CD4-positive, alpha-beta T cell treated with Interleukin-21 for 1 hour (primary cell): ENCODE results near the gene NFYC.
A peak's percentile ranks its signal among the peaks of the same experiment; 100 is the strongest.

Experiments
- DNase-seq: peaks from one replicate; pipeline ENCODE4 v3.0.0-alpha.2; 2020

The NFYC gene

DNA sequence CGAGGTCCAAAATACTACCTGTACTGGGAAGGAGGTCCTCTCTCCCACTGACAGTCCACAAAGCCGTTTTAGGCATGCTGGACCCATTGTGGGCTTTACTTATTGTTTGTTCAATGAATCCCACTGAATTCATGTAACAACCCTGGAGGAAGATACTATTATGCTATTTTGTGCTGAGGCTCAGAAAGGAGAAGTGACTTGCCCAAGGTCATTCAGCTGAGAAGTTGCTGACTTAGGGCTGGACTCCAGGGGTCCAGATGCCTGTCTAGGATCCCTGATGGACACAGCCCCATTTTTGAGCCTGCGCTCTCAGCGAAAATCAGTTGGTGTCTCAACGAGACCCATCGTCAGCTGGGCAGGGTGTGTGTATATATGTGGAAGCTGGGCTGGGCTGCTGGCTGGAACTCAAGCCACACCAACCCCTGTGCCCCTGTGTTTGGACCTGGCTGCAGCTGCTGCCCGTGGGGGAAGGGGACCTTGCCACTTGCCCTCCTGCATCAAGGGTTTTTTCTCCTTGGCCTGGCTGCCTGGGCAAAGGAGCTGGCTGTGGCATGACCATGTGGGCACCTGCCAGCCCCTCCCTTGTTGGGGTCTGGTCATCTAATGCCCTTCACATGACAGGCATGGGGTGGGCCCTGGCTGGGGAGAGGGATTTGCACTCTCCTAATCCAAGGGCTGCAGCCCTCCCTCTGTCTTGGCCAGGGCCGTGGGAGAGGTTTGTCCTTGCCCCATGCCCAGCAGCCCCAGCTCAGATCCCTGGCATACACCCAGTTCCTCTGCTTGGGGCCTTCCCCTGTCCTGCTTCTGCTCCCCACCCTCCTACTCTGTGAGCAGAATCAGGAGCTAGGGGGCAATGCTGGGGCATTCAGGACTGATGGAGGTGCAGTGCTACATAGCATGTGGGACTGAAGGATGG lies 107.1 kb downstream of the NFYC start:
- no peak for DNase-seq

- DNase-seq = no peak
These were observed 107.9 kb downstream of the NFYC start for GRCh38 chr1:40799351-40799867.

GRCh38 chr1:40801742-40802077 lies 110.2 kb downstream of the NFYC start:
- no peak for DNase-seq

- DNase-seq = peak; percentile 91
These were observed 110.7 kb downstream of the NFYC start for GRCh38 chr1:40802078-40802741.

DNA sequence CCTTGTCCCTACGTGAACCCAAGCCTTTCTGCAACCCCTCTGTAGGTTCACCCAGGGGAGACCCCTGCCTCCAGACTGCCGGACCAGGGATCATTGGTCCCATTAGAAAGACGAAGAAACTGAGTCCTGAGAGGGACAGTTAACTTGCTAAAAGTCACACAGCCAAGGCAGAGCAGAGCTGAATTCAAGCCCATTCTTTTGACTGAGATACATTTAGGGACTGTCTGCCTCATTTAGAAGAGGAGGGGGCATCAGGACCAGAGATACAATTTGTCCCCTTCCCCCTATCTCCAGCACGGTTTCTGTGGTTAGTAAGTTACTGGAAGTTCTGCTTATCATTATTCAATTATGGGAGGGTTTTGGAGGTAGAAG lies 111.2 kb downstream of the NFYC start:
- no peak for DNase-seq

DNA sequence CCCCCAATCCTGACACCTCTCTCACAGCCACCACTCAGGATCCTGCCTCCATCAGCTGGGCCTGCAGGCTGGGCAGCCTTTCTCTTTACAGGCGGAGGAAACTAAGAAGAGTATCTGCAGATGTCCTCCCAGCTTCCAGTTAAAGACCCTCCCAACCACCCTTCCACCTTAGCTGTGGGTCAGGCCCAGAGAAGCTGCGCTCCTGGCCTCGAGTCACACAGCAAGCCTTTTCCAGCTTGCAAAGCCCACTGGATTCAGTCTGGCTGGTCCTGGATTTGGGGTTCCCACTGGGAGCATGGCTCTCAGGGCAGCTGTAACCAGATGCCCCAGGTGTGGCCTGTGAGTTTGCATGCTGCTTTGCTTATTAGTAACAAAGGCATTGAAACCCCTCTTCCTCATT lies 111.9 kb downstream of the NFYC start:
- DNase-seq = no peak

DNA sequence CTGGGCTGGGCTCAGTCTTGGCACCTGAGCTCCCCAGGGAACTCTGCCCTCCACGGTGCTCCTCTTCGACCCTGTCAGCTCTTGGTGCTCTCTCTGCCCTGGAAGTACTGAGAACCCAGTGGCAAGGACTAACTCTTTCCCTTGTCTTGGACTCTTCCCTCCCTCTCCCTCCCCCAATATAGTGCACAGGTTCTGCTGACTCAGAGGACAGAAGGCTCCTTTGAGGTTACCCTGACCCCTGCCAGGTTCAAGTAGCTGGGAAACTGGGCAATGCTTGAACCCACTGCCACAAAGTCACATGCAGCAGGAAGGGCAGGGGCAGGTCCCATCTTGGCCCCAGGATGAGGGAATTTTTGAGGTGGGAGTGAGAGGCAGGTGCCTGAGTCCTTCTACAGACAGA lies 112.4 kb downstream of the NFYC start:
- no peak for DNase-seq

DNA sequence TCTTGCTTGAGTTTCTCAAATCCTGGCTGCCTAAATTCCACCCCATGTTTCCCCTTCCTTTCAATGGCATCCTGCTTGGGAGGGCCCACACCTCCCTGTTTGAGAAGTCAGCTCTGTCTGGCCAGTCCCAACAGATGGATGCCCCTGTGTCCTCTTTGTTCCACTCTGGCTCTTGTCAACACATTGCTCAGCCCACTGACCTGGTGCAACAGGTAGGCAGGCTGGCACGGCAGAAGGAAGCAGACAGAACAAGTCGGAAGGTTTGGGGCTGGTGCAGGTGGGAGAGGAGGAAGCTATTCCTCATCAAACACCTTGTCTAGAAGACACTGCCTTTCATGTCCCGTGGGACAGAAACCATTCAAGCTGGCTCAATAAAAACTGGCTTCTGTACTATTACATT lies 114.7 kb downstream of the NFYC start:
- DNase-seq = no peak

- DNase-seq = no peak
These were observed 115.5 kb downstream of the NFYC start for GRCh38 chr1:40806731-40807695.

DNA sequence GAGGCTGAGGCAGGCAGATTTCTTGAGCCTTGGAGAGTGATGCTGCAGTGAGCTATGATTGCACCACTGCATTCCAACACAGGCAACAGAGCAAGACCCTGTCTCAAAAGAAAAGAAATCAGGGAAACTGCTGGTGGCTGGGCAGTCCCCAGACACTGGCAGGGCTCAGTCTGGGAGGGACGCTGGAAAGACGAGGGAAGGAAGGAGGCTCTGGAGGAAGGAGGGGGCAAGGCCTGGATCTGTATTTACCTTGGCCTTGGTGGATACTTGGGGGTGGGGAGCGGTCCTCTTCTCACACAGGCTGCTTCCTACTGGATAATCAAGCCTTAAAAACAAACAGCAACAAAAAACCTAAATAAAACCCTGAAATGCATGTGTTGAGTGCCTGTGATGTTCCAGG lies 116.5 kb downstream of the NFYC start:
- no peak for DNase-seq

- no peak for DNase-seq
These were observed 116.9 kb downstream of the NFYC start for GRCh38 chr1:40808444-40808843.

DNA sequence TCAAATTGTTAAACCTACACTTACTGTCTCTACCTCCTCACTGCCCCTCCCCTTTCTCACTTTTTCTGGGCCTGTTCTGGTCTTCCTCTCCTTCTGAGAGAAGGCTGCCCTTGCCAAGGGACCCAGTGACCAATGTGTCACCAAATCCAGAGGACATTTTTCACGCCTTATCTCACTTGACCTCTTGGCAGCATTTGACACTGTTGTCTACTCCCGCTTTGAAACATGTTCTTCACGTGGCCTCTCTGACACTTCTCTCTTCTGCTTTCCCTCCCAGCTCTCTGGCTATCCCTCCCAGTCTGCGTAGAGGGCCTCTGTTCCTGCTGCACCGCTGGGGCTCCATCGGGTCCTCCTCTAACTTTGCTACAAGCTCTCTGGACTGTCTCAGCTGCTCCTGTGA lies 117.4 kb downstream of the NFYC start:
- DNase-seq = no peak

DNA sequence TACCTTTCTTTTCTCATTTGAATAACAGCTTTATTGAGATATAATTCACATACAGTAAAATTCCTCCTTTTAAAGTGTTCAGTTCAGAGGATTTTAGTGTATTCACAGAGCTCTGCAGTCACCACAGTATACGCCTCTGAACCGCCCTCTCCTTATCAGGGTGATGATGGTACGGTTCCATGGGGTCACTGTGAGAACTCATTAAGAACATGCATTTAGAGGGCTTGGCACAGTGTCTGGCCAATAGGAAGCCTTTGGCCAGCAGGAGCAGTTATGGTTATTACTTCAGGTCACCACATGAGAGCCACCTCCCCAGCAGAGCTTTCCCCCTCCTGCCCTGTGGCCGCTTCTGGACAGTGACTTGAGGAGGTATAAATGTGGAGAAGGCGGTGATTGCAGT lies 119.4 kb downstream of the NFYC start:
- no peak for DNase-seq

- DNase-seq = no peak
These were observed 123.9 kb downstream of the NFYC start for GRCh38 chr1:40815420-40815819.

DNA sequence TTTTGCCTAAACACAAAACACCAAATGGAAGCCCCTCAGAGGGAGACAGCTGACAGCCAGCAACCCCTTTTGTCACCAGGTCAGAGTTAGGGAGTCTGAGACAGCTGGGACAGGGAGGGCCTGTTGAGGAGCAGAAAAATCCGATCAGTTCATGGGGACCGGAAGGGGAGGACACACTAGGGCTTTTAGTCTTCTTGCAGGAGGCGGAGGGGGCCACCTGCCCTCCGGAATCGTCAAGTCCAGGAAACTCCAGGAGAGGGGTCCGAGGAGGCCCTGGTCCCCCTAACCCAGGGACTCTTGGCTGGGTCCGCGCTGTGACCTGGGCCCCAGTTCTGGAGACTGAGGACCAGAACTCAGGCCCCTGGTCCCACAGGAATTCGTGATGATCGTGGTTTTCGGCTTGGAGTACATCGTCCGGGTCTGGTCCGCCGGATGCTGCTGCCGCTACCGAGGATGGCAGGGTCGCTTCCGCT lies 126.3 kb downstream of the NFYC start:
- no peak for DNase-seq

DNA sequence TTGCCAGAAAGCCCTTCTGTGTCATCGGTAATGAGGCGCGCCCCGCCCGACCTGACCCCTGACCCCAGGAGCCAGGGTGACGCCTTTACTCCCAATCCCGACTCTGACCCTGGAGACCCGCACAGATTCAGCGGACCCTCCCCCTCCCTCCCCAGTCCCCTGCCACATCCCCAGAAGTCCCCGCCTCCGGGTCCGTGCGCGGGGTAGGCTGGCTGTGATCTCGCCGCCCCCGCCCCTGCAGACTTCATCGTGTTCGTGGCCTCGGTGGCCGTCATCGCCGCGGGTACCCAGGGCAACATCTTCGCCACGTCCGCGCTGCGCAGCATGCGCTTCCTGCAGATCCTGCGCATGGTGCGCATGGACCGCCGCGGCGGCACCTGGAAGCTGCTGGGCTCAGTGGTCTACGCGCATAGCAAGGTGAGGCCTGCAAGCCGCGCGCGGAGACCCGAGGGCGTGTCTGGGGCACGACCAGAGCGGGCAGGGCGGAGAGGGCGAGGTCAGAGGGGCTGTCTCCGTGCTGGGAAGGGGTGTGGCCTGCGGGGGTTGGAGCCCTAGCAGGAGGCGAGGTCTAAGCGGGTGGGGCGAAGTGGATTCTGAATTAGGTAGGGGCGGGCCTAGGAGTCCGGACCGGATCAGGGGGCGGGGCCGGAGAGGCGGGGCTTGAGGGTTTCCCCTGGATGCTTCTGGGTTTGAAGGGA lies 126.9 kb downstream of the NFYC start:
- DNase-seq = peak; percentile 93

DNA sequence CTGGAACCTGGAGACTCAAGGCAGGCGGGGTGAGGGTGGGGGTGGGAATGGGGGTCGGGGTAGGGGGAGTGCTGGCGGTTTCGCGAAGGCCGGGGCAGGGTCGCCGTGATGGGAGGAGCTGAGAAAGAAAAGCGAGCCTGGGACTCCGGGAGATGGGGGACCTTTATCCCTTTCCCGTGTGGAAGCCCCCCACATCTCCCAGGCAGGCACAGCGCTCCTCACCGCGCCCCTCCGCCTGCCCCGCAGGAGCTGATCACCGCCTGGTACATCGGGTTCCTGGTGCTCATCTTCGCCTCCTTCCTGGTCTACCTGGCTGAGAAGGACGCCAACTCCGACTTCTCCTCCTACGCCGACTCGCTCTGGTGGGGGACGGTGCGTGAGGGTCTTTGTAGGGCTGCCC lies 127.6 kb downstream of the NFYC start:
- no peak for DNase-seq

GRCh38 chr1:40820251-40820797 lies 128.8 kb downstream of the NFYC start:
- DNase-seq = no peak
